Activated CD4-positive, alpha-beta T cell treated with anti-CD3 and anti-CD28 coated beads, Interleukin-10, Interleukin-2, amounts not matched to agents 100 ng/mL and 50 ng/mL, durations not matched to agents 16 hours and 8 hours (primary cell): Measurements from ENCODE around the gene DDX52.
A peak's percentile ranks its signal among the peaks of the same experiment; 100 is the strongest.

Source experiments
- DNase-seq: peaks from one replicate; pipeline ENCODE4 v3.0.0-alpha.2; 2020

Gene DDX52

GRCh38 chr17:37574427-37574826 is 68.8 kb downstream of the DDX52 start:
- no peak for DNase-seq

- DNase-seq, result no peak
Measured at GRCh38 chr17:37571674-37572073, 71.6 kb downstream of the DDX52 start.

- peak; percentile 39 for DNase-seq
Measured at GRCh38 chr17:37570527-37571093, 72.6 kb downstream of the DDX52 start.

GRCh38 chr17:37568350-37569053 is 74.7 kb downstream of the DDX52 start:
- no peak for DNase-seq

GRCh38 chr17:37567538-37567937 is 75.7 kb downstream of the DDX52 start:
- no peak for DNase-seq

GRCh38 chr17:37567137-37567536 is 76.1 kb downstream of the DDX52 start:
- no peak for DNase-seq

GRCh38 chr17:37564252-37564651 is 79.0 kb downstream of the DDX52 start:
- no peak for DNase-seq

- DNase-seq, result no peak
Measured at GRCh38 chr17:37562016-37562745, 81.1 kb downstream of the DDX52 start.
